Measurements from ENCODE around the gene PCDH15. TPM values are rescaled to one million over a fixed set of nuclear protein-coding genes. Genes with fewer than 3 reads are reported as not detected.

PCDH15 gene
- total RNA-seq, 1 experiment from 2014 or later, result 0.61 TPM

- H3K23me2 ChIP-seq (ENCODE audit: insufficient read length, low read depth, low read length, poor library complexity, severe bottlenecking), result no peaks in the 10 kb centered on the region
- WGBS (ENCODE audit: extremely low coverage, insufficient read length, low lambda C conversion rate), result no CpG with 5 or more reads among the region's 2 CpGs
- H3K79me1 ChIP-seq (ENCODE audit: insufficient read depth, low read depth, low read length, poor library complexity, severe bottlenecking), result no peaks in the 10 kb centered on the region
- no peak overlapping the region for H2BK12ac ChIP-seq (ENCODE audit: insufficient read length, low read depth, low read length)
- H2BK120ac ChIP-seq (ENCODE audit: low read depth, low read length, poor library complexity, severe bottlenecking), result no peak overlapping the region
- no peak overlapping the region for H4K91ac ChIP-seq (ENCODE audit: insufficient read length, low read depth, low read length)
- H3K14ac ChIP-seq (ENCODE audit: insufficient read depth, low read length), result no peak overlapping the region
- no peak overlapping the region for H3K4ac ChIP-seq (ENCODE audit: low read depth, low read length)
- Mint-ChIP-seq H3K4me1 (peaks cover 7% of the 10 kb centered on the region in 2 experiments), H3K9me3 (peaks cover 0 to 2% of the 10 kb centered on the region in 2 experiments; a peak in 1 of 5 replicates), H3K27ac (no peak overlapping the region), H3K27me3 (ENCODE audit: low read depth) (no peaks in the 10 kb centered on the region), H3K4me3 (no peak overlapping the region), H3K36me3 (ENCODE audit: insufficient read depth in 1 of 3, low read depth in 3 of 3) (peaks cover 0 to 7% (median 0%) of the 10 kb centered on the region in 3 experiments; a peak in 3 of 7 replicates)
- no peak overlapping the region for H3K27ac ChIP-seq (ENCODE audit: insufficient read length, low read depth, low read length)
- H3K27me3 ChIP-seq (ENCODE audit: insufficient read depth, low read length), result no peaks in the 10 kb centered on the region; the same call in 1 of the 2 replicates
- H3K79me2 ChIP-seq (ENCODE audit: insufficient read depth, low read length), result no peaks in the 10 kb centered on the region
- no peak overlapping the region for H2BK20ac ChIP-seq (ENCODE audit: low read depth, low read length, poor library complexity, severe bottlenecking)
- no peak overlapping the region for H3K4me2 ChIP-seq (ENCODE audit: insufficient read depth, insufficient read length, low read length)
- no peak overlapping the region for H3K23ac ChIP-seq (ENCODE audit: insufficient read length, low read depth, low read length)
- DNase-seq, result no peak
- no peak overlapping the region for H3K56ac ChIP-seq (ENCODE audit: insufficient read length, low read depth, low read length)
- TF ChIP-seq CTCF (conservative IDR thresholded peaks at IDR 0.05), result peak; percentile 71
- no peaks in the 10 kb centered on the region for H3K9me3 ChIP-seq (ENCODE audit: control insufficient read depth, low read depth, low read length)
- no peak overlapping the region for H4K5ac ChIP-seq (ENCODE audit: insufficient read length, low read depth, low read length)
- no peak overlapping the region for H2BK5ac ChIP-seq (ENCODE audit: insufficient read length, low read length)
- no peak overlapping the region for H2AK5ac ChIP-seq (ENCODE audit: insufficient read length, low read length)
- no peak overlapping the region for H2AFZ ChIP-seq (ENCODE audit: low read length)
- no peak overlapping the region for H3K9ac ChIP-seq (ENCODE audit: extremely low read depth, insufficient read length, low read length)
- H3K4me1 ChIP-seq (ENCODE audit: insufficient read depth, low read length), result no peaks in the 10 kb centered on the region
- H2BK15ac ChIP-seq (ENCODE audit: low read depth, low read length), result no peak overlapping the region
- no peak overlapping the region for H4K8ac ChIP-seq (replicated peaks; ENCODE audit: insufficient read length, low read depth, low read length)
- no peak overlapping the region for H3T11ph ChIP-seq (ENCODE audit: low read length)
- no peaks in the 10 kb centered on the region for H4K20me1 ChIP-seq (ENCODE audit: control insufficient read depth, insufficient read depth, insufficient read length)
- no peak overlapping the region for H3K18ac ChIP-seq (ENCODE audit: insufficient read length, low read depth, low read length)
Observed at GRCh38 chr10:53839440-53840039, 961.5 kb downstream of the PCDH15 start.

Measured in H9 (cell line).